Bronchial epithelial cell (primary cell): ENCODE data around the gene CCDC7. TPM values are rescaled to one million over a fixed set of nuclear protein-coding genes. Genes with fewer than 3 reads are reported as not detected.

ENCODE experiments used
- DNase-seq: peaks from one replicate; pipeline ENCODE4 v3.0.0-alpha.2; 2010; ENCODE audit warnings: low read depth
- FAIRE-seq: peaks from 2 replicates; lab custom pipeline; 2011; peaks lifted over from hg19 to GRCh38; lab: Jason Lieb, UNC
- H3K27me3 ChIP-seq: 2 replicates; pipeline ENCODE4 v1.5.1; 2011; ENCODE audit warnings: low read length; ENCODE audit not compliant: control insufficient read depth, insufficient read depth
- H3K36me3 ChIP-seq: 2 replicates; pipeline ENCODE4 v1.5.1; 2011; ENCODE audit warnings: low read length; ENCODE audit not compliant: control insufficient read depth, insufficient read depth
- H3K4me3 ChIP-seq: 2 replicates; pipeline ENCODE4 v1.5.1; 2011; ENCODE audit warnings: mild to moderate bottlenecking, low read depth, low read length, control low read depth
- CTCF ChIP-seq: IDR thresholded peaks from 2 replicates; pipeline ENCODE4 v1.5.1; 2011; ENCODE audit warnings: mild to moderate bottlenecking, moderate library complexity, low read length, control low read depth, inconsistent platforms; ENCODE audit not compliant: insufficient read depth, severe bottlenecking
- total RNA-seq: library from RNA; depleted of rRNA; stranded (reverse); fragments of >200 nt; gene quantifications from 2 replicates; pipeline ENCODE4 v1.2.1, GENCODE V29; 2014

The CCDC7 gene
- total RNA-seq, 1 donor from 2014 or later: 1.8 TPM

DNA sequence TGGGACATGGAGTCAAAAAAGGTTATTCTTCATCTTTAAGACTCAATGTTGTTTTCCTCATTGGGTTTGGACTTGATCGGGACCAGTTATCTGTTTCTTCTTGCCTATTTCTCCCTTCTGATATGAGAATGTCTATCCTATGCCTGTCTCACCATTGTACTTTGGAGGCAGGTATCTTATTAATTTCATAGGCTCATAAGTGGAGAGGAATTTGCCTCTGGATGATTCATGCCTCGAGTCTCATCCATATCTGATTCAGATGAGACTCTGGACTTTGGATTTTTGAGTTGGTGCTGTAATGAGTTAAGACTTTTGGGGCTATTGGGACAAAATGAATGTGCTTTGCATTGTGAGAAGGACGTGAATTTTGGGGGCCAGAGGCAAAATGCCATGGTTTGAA lies 36.2 kb upstream of the CCDC7 start:
- FAIRE-seq (no peak), DNase-seq (peak; percentile 54)

DNA sequence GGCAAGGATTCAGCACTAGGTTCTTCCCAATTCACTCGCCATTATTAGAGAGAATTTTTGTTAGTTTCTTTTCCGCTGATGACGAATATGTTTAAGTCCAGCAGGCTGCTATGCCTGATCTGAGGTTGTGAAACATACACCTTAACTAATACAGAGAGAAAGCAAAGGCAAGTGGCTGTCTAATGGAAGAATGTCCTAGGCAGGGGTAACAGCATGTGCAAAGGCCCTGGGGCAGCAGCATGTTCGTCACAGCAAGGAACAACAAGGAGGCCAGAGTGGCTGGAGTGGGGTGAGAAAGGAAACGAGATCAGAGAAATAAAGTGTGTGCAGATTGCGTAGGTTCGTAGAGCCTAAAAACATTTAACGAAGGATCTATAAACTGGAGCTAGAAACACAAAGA lies 35.4 kb upstream of the CCDC7 start:
- DNase-seq: no peak
- H3K4me3 ChIP-seq: no peak overlapping the region
- TF ChIP-seq CTCF: no peak
- FAIRE-seq: no peak
- no peaks in the 10 kb centered on the region for H3K36me3 ChIP-seq
- H3K27me3 ChIP-seq: no peaks in the 10 kb centered on the region

More for the DNA sequence above, 36.2 kb upstream of the CCDC7 start:
- H3K4me3 ChIP-seq: no peak overlapping the region
- TF ChIP-seq CTCF: no peak
- no peaks in the 10 kb centered on the region for H3K27me3 ChIP-seq
- H3K36me3 ChIP-seq: no peaks in the 10 kb centered on the region

GRCh38 chr10:32411797-32412498 lies 34.0 kb upstream of the CCDC7 start:
- H3K36me3 ChIP-seq: no peaks in the 10 kb centered on the region
- TF ChIP-seq CTCF: no peak
- no peak for FAIRE-seq
- no peak overlapping the region for H3K4me3 ChIP-seq
- no peak for DNase-seq
- no peaks in the 10 kb centered on the region for H3K27me3 ChIP-seq

- no peak for TF ChIP-seq CTCF
- Histone ChIP-seq H3K36me3 (no peaks in the 10 kb centered on the region), H3K27me3 (no peaks in the 10 kb centered on the region), H3K4me3 (no peak overlapping the region)
- DNase-seq (peak; percentile 86), FAIRE-seq (no peak)
Observed at GRCh38 chr10:32412499-32412853, 33.5 kb upstream of the CCDC7 start.

DNA sequence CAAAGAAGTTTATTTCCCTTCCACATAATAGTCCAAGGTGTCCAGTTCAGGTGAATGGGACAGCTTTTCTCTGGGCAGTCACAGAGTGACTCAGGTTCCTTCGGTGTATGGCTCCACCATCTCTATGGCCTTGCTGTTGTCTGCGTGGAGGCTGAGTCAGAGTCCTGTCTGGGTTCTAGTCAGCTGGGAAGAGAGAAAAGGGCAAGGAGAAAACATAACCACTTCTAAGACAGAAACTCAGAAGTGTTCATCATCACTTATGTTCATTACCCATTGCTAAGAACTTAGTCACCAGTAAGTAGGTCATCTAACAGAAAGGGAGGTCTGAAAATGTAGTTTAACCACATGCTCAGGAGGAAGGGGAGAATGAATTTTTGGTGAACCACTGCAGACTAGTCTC lies 32.4 kb upstream of the CCDC7 start:
- no peak for TF ChIP-seq CTCF
- Histone ChIP-seq H3K27me3 (no peaks in the 10 kb centered on the region), H3K36me3 (no peaks in the 10 kb centered on the region), H3K4me3 (no peak overlapping the region)
- DNase-seq: peak; percentile 99
- peak; percentile 86 for FAIRE-seq

DNA sequence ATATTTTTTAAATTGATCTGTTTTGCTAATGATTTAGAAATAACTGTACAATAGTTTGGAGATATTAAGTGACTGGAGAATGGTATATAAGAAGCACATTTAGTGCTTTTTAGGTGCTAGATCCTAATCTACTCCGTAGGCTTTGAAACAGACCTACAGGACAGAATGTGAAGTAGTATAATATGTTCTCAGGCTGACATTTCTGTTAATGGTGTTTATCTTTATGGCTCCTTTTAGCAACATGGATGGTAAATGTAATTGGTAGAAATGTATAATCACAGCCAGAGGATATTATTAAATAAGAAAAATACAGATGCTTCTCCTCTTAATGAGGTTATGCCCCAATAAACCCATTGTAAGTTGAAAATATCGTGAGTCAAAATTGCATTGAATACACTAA lies 30.6 kb upstream of the CCDC7 start:
- DNase-seq: no peak
- no peaks in the 10 kb centered on the region for H3K36me3 ChIP-seq
- H3K27me3 ChIP-seq: no peaks in the 10 kb centered on the region
- FAIRE-seq: no peak
- TF ChIP-seq CTCF: no peak
- H3K4me3 ChIP-seq: no peak overlapping the region
